ENCODE measurements around the gene PNLIPRP3.

DNA sequence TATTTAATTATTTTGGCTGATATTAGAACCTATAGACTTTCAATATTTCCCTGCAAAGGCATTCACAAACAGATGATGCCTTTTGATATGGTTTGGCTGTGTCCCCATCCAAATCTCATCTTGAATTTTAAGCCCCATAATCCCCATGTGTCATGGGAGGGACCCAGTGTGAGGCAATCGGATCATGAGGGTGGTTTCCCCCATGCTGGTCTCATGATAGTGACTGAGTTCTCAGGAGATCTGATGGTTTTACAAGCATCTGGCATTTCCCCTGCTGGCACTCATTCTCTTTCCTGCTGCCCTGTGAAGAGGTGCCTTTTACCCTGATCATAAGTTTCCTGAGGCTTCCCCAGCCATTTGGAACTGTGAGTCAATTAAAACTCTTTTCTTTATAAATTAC, 9.3 kb upstream of the PNLIPRP3 start:
- TF ChIP-seq EZH2 (IDR thresholded peaks at IDR 0.05; ENCODE audit: borderline replicate concordance) (no peak), EZH2phosphoT487 (IDR thresholded peaks at IDR 0.05; ENCODE audit: low read depth, severe bottlenecking, unreplicated experiment) (no peak)
- TF ChIP-seq, protein P1, sequence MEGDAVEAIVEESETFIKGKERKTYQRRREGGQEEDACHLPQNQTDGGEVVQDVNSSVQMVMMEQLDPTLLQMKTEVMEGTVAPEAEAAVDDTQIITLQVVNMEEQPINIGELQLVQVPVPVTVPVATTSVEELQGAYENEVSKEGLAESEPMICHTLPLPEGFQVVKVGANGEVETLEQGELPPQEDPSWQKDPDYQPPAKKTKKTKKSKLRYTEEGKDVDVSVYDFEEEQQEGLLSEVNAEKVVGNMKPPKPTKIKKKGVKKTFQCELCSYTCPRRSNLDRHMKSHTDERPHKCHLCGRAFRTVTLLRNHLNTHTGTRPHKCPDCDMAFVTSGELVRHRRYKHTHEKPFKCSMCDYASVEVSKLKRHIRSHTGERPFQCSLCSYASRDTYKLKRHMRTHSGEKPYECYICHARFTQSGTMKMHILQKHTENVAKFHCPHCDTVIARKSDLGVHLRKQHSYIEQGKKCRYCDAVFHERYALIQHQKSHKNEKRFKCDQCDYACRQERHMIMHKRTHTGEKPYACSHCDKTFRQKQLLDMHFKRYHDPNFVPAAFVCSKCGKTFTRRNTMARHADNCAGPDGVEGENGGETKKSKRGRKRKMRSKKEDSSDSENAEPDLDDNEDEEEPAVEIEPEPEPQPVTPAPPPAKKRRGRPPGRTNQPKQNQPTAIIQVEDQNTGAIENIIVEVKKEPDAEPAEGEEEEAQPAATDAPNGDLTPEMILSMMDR (IDR thresholded peaks at IDR 0.05; ENCODE audit: poor library complexity): no peak
